Mucosa of rectum (tissue), 2 donors: ENCODE data around the gene PLSCR3.
"Not testable (repeated sequence)": the region's sequence is repeated elsewhere in the genome, so short reads cannot be mapped to it uniquely, and the experiment has no call there.

Experiments
- H3K27ac ChIP-seq, 2 donors: one replicate each; pipeline ENCODE4 v1.7.0; 2013; ENCODE audit warnings: inconsistent platforms in 2 of 2, low read depth in 2 of 2, low read length in 2 of 2
- H3K27me3 ChIP-seq, 2 donors: one replicate each; pipeline ENCODE4 v1.7.0; 2013; ENCODE audit warnings: low read length in 2 of 2; ENCODE audit not compliant: control insufficient read depth in 2 of 2, insufficient read depth in 2 of 2
- H3K36me3 ChIP-seq, 2 donors: one replicate each; pipeline ENCODE4 v1.7.0; 2013; ENCODE audit warnings: low read length in 2 of 2; ENCODE audit not compliant: control insufficient read depth in 2 of 2, insufficient read depth in 2 of 2
- H3K4me1 ChIP-seq, 2 donors: one replicate each; pipeline ENCODE4 v1.7.0; 2013; ENCODE audit warnings: low read length in 2 of 2, mild to moderate bottlenecking in 1 of 2; ENCODE audit not compliant: control insufficient read depth in 2 of 2, insufficient read depth in 2 of 2
- H3K4me3 ChIP-seq, 2 donors: one replicate each; pipeline ENCODE4 v1.7.0; 2013; ENCODE audit warnings: low read length in 2 of 2
- H3K9ac ChIP-seq, 2 donors: one replicate each; pipeline ENCODE4 v1.7.0; 2013; ENCODE audit warnings: low read length in 2 of 2, low read depth in 1 of 2, mild to moderate bottlenecking in 1 of 2
- H3K9me3 ChIP-seq, 2 donors: one replicate each; pipeline ENCODE4 v1.7.0; 2013; ENCODE audit warnings: low read length in 2 of 2; ENCODE audit not compliant: control insufficient read depth in 2 of 2
- donor health status: healthy.
- donor health status: Normal muscosa, but diverticular disease.

PLSCR3 gene

DNA sequence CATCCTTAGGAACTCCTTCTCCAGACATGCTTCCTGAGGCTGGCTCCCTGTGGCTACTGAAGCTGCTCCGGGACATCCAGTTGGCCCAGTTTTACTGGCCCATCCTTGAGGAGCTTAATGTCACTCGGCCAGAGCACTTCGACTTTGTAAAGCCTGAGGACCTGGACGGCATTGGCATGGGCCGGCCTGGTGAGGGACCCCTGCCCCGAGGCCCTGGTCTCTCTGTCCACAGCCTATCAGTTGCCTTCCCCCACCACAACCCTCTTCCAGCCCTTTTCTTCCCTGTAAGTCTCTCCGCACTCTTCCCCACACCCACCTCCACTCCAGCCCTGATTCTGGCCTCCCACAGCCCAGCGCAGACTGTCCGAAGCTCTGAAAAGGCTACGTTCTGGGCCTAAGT lies 11.4 kb downstream of the PLSCR3 start:
- Histone ChIP-seq H3K4me3 (no peak overlapping the region), H3K27me3 (no peaks in the 10 kb centered on the region), H3K9me3 (no peaks in the 10 kb centered on the region), H3K36me3 (peaks cover 10 to 19% of the 10 kb centered on the region in 2 donors), H3K4me1 (peaks cover 13 to 16% of the 10 kb centered on the region in 2 donors), H3K9ac (no peak overlapping the region), H3K27ac (no peak overlapping the region)

GRCh38 chr17:7380855-7381683 lies 13.3 kb downstream of the PLSCR3 start, which contains the start of gene TNK1:
Gene TNK1 (plus strand): TSS chr17:7381089. CDS start chr17:7382927, 1,838 bp downstream.
- Histone ChIP-seq H3K27ac (peak within 1 kb of the TSS; percentile 57 to 67), H3K4me1 (peaks cover 13 to 16% of the 10 kb centered on the region in 2 donors), H3K9ac (peak within 1 kb of the TSS; percentile 75 to 86), H3K27me3 (no peaks in the 10 kb centered on the region), H3K9me3 (no peaks in the 10 kb centered on the region), H3K4me3 (peak within 1 kb of the TSS; percentile 69 to 77), H3K36me3 (peaks cover 7 to 8% of the 10 kb centered on the region in 2 donors)

DNA sequence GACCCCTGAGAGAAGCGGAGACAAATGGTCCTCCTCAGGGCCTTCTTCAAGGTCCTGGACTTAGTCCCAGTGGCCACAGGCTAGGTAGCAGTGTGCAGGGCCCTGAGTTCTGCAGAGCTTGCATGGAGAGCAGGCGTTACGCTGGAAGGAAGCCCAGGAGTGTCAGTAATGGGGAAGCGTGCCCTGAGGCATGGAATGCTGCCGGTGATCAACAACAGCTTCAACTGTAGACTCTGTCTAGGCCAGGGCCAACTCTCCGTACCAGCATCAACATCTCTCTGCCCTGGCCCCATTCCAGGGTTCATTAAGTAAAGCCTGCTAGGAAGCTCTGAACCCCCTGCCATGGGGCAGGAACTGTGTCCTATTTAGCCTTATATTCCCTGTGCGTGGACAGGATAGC lies 14.0 kb downstream of the PLSCR3 start:
- H3K27me3 ChIP-seq = no peaks in the 10 kb centered on the region
- H3K36me3 ChIP-seq = peaks cover 4 to 5% of the 10 kb centered on the region in 2 donors
- H3K4me1 ChIP-seq = peaks cover 13 to 16% of the 10 kb centered on the region in 2 donors
- H3K27ac ChIP-seq = peak overlapping the region; percentile 57 to 67
- H3K4me3 ChIP-seq = peak overlapping the region; percentile 69 to 77
- H3K9me3 ChIP-seq = no peaks in the 10 kb centered on the region
- peak overlapping the region; percentile 75 to 86 for H3K9ac ChIP-seq

GRCh38 chr17:7379134-7379533 lies 15.2 kb downstream of the PLSCR3 start:
- peaks cover 13 to 16% of the 10 kb centered on the region in 2 donors for H3K4me1 ChIP-seq
- H3K9ac ChIP-seq = no peak overlapping the region
- H3K36me3 ChIP-seq = no peaks in the 10 kb centered on the region
- H3K27me3 ChIP-seq = no peaks in the 10 kb centered on the region
- no peaks in the 10 kb centered on the region for H3K9me3 ChIP-seq
- H3K4me3 ChIP-seq = no peak overlapping the region
- no peak overlapping the region for H3K27ac ChIP-seq

- no peaks in the 10 kb centered on the region for H3K36me3 ChIP-seq
- no peak overlapping the region for H3K4me3 ChIP-seq
- H3K27ac ChIP-seq = no peak overlapping the region
- H3K9me3 ChIP-seq = no peaks in the 10 kb centered on the region
- H3K9ac ChIP-seq = no peak overlapping the region
- no peaks in the 10 kb centered on the region for H3K4me1 ChIP-seq
- H3K27me3 ChIP-seq = no peaks in the 10 kb centered on the region
Observed at GRCh38 chr17:7374353-7374752, 20.0 kb downstream of the PLSCR3 start.

- no peak overlapping the region for H3K27ac ChIP-seq
- no peaks in the 10 kb centered on the region for H3K36me3 ChIP-seq
- no peaks in the 10 kb centered on the region for H3K9me3 ChIP-seq
- H3K9ac ChIP-seq = no peak overlapping the region
- H3K4me1 ChIP-seq = no peaks in the 10 kb centered on the region
- no peak overlapping the region for H3K4me3 ChIP-seq
- H3K27me3 ChIP-seq = no peaks in the 10 kb centered on the region
Observed at GRCh38 chr17:7370853-7371252, 23.5 kb downstream of the PLSCR3 start.

- Histone ChIP-seq H3K27ac (no peak overlapping the region), H3K9ac (no peak overlapping the region), H3K4me3 (no peak overlapping the region), H3K9me3 (no peaks in the 10 kb centered on the region), H3K4me1 (no peaks in the 10 kb centered on the region), H3K36me3 (no peaks in the 10 kb centered on the region), H3K27me3 (no peaks in the 10 kb centered on the region)
Observed at GRCh38 chr17:7369825-7370224, 24.5 kb downstream of the PLSCR3 start.

DNA sequence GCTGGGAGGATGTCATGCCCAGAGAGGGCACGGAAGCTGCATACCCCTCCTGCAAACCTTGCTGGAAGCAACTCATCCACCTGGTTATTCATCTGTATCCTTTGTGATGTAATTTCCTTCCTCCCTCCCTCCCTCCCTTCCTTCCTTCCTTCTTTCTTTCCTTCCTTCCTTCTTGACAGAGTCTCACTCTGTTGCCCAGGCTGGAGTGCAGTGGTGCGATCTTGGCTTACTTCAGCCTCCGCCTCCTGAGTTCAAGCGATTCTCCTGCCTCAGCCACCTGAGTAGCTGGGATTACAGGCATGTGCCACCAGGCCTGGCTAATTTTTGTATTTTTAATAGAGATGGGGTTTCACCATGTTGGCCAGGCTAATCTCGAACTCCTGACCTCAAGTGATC lies 25.7 kb downstream of the PLSCR3 start:
- H3K27me3 ChIP-seq, H3K27ac ChIP-seq, H3K9ac ChIP-seq, H3K36me3 ChIP-seq, H3K4me1 ChIP-seq, H3K4me3 ChIP-seq, H3K9me3 ChIP-seq: not testable (repeated sequence)

DNA sequence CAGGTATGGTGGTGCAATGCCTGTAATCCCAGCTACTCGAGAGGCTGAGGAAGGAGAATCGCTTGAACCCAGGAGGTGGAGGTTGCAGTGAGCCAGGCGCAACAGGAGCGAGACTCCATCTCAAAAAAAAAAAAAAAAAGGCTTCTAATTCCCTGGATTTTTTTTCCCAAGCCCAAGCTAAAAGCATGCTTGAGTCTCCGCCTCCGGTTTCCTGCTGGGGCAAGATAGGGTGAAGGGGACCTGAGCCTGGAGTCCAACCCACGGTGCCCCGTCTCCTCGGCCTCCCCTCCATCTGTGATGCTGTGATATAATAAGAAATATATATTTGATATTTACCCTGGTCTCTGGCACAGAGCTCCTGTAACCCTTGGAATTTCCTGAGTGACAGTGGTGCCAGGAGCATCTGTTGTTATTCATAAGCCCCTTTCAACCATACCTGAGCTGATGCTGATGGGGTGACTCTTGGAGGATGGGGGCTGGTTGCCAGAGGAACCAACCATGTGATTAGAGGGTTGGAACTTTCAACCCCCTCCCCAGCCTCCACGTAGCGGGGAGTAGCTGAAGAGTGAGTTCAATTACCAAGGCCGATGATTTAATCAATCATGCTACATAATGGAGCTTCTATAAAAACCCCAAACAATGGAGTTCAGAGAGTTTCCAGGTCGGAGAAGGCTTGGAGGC lies 26.3 kb downstream of the PLSCR3 start:
- Histone ChIP-seq H3K9me3 (no peaks in the 10 kb centered on the region), H3K4me1 (no peaks in the 10 kb centered on the region), H3K27me3 (no peaks in the 10 kb centered on the region), H3K36me3 (no peaks in the 10 kb centered on the region), H3K9ac (no peak overlapping the region), H3K27ac (no peak overlapping the region), H3K4me3 (no peak overlapping the region)

- Histone ChIP-seq H3K4me3 (no peak overlapping the region), H3K36me3 (no peaks in the 10 kb centered on the region), H3K27ac (no peak overlapping the region), H3K9me3 (no peaks in the 10 kb centered on the region), H3K4me1 (no peaks in the 10 kb centered on the region), H3K9ac (no peak overlapping the region), H3K27me3 (no peaks in the 10 kb centered on the region)
Observed at GRCh38 chr17:7367083-7367482, 27.2 kb downstream of the PLSCR3 start.
